ENCODE measurements around the gene ID2. TPM values are rescaled to one million over a fixed set of nuclear protein-coding genes. Genes with fewer than 3 reads are reported as not detected.

ID2 gene
- total and polyA plus RNA-seq, 2 of the 13 experiments (the other 11 are each of a cell fraction or from before 2014, with no cell fraction given): 214 to 719 TPM

GRCh38 chr2:8684878-8685696 is 3.2 kb downstream of the ID2 start (continued):
- TF ChIP-seq ZNF414 (CRISPR knock-in tag; IDR thresholded peaks at IDR 0.05) (0 out of 2 replicates have a peak, but pooled peaks have one; percentile 43), ZBTB34 (CRISPR knock-in tag; IDR thresholded peaks at IDR 0.05) (peak; percentile 22), WIZ (CRISPR knock-in tag; IDR thresholded peaks at IDR 0.05) (peak; percentile 82; the same call in 1 of the 2 replicates), ZNF784 (CRISPR knock-in tag; IDR thresholded peaks at IDR 0.05; ENCODE audit: borderline replicate concordance) (0 out of 2 replicates have a peak, but pooled peaks have one; percentile 29), ZNF510 (CRISPR knock-in tag; IDR thresholded peaks at IDR 0.05; ENCODE audit: low read depth) (no peak), ZNF777 (CRISPR knock-in tag; IDR thresholded peaks at IDR 0.05) (peak; percentile 93; the same call in 1 of the 2 replicates), RFXANK (CRISPR knock-in tag; IDR thresholded peaks at IDR 0.05) (no peak), TERF1 (CRISPR knock-in tag; IDR thresholded peaks at IDR 0.05) (no peak), SMAD1 (CRISPR knock-in tag; IDR thresholded peaks at IDR 0.05; ENCODE audit: borderline replicate concordance, low read depth) (peak; percentile 80), ZNF501 (CRISPR knock-in tag; IDR thresholded peaks at IDR 0.05) (peak; percentile 81), PCBP1 (IDR thresholded peaks at IDR 0.05; ENCODE audit: borderline replicate concordance, low read depth, low read length) (peak; percentile 60; the same call in 1 of the 2 replicates), ZBTB38 (CRISPR knock-in tag; IDR thresholded peaks at IDR 0.05) (no peak; the same call in 1 of the 2 replicates), MZF1 (CRISPR knock-in tag; IDR thresholded peaks at IDR 0.05; ENCODE audit: borderline replicate concordance) (peak; percentile 88; the same call in 1 of the 2 replicates), CREB1 (IDR thresholded peaks at IDR 0.05) (no peak), CREB1 (CRISPR knock-in tag; IDR thresholded peaks at IDR 0.05) (no peak), ZNF720 (CRISPR knock-in tag; IDR thresholded peaks at IDR 0.05) (no peak), ZNF564 (CRISPR knock-in tag; IDR thresholded peaks at IDR 0.05) (peak; percentile 70), KDM1A (CRISPR knock-in tag; IDR thresholded peaks at IDR 0.05) (no peak), ATF4 (CRISPR knock-in tag; IDR thresholded peaks at IDR 0.05) (peak in 1 of 2 experiments; percentile 17; a peak in 1 of 4 replicates), SNAPC2 (CRISPR knock-in tag; IDR thresholded peaks at IDR 0.05) (peak; percentile 84)

Measured in HepG2 (cell line).